Stimulated activated naive CD4-positive, alpha-beta T cell (primary cell): Measurements from ENCODE around the gene TMEM219.

Experiments used
- DNase-seq, 6 experiments: peaks; one replicate each; lab custom pipeline; 2025; lab: John Stamatoyannopoulos, UW

TMEM219 gene

GRCh38 chr16:29982560-29983419 lies 20.9 kb downstream of the TMEM219 start:
- DNase-seq, result no peak

- no peak for DNase-seq
These were observed 21.7 kb downstream of the TMEM219 start for GRCh38 chr16:29983420-29984136.

DNA sequence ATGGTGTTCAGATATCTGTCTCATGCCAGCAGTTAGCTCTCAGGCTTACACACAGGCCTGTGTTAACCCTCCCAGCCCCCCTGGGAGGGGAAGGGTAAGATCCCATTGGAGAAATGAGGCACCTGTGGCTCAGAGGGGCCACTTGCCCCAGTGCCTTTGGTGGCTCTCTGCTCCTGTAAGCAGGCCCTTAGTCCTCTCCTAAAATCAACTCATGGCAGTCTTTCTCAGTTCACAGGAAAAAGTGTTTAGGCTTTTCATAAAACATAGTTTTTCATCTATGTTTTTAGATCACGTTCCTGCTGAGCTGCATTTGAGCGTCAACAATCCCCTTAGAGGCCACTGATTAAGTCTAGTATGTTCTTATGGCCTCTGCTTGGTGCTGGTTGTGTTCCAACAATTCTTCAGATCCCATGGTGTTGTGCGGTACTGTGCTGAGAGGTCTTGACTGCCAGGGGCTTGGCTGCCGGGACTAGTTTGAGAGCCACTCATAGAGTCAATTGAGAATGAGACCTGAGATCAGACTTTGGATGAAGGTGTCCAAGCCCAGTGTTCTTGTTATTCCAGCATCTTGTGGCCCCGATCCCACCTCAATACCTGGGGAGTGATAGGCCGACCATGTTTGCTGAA lies 22.4 kb downstream of the TMEM219 start:
- DNase-seq, result no peak

GRCh38 chr16:29984764-29985147 lies 22.9 kb downstream of the TMEM219 start:
- DNase-seq, result no peak

DNA sequence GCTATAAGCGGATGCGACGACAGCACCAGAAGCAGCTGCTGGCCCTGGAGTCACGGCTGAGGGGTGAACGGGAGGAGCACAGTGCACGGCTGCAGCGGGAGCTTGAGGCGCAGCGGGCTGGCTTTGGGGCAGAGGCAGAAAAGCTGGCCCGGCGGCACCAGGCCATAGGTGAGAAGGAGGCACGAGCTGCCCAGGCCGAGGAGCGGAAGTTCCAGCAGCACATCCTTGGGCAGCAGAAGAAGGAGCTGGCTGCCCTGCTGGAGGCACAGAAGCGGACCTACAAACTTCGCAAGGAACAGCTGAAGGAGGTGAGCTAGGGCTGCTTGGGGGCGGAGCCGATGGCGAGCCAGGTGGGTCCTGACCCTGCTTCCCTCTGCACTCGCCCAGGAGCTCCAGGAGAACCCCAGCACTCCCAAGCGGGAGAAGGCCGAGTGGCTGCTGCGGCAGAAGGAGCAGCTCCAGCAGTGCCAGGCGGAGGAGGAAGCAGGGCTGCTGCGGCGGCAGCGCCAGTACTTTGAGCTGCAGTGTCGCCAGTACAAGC lies 23.5 kb downstream of the TMEM219 start:
- no peak for DNase-seq

- DNase-seq, result no peak
These were observed 24.4 kb downstream of the TMEM219 start for GRCh38 chr16:29986231-29986630.

DNA sequence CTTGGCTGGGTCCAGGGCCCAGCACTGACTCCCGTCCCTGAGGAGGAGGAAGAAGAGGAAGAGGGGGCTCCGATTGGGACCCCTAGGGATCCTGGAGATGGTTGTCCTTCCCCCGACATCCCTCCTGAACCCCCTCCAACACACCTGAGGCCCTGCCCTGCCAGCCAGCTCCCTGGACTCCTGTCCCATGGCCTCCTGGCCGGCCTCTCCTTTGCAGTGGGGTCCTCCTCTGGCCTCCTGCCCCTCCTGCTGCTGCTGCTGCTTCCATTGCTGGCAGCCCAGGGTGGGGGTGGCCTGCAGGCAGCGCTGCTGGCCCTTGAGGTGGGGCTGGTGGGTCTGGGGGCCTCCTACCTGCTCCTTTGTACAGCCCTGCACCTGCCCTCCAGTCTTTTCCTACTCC lies 25.1 kb downstream of the TMEM219 start:
- DNase-seq, result no peak

- no peak for DNase-seq
These were observed 25.6 kb downstream of the TMEM219 start for GRCh38 chr16:29987371-29988085.

GRCh38 chr16:29988346-29989075 lies 26.6 kb downstream of the TMEM219 start:
- no peak for DNase-seq

- no peak for DNase-seq
These were observed 27.4 kb downstream of the TMEM219 start for GRCh38 chr16:29989111-29989858.

- no peak for DNase-seq
These were observed 28.2 kb downstream of the TMEM219 start for GRCh38 chr16:29990034-29990433.

- no peak for DNase-seq
These were observed 29.1 kb downstream of the TMEM219 start for GRCh38 chr16:29990883-29991570.

DNA sequence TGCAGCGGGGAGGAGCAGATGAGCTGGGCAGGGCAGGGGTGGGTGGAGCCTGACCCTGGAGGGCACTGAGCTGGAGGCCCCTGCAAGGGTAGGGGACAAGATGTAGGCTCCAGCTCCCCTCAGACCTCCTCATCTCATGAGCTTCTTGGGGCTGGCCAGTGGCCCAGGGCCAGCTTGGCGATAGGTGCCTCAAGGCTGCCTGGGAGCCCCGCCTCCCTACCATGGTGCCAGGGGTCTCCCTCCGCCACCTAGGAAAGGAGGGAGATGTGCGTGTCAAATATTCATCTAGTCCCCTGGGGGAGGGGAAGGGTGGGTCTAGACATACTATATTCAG lies 29.7 kb downstream of the TMEM219 start:
- DNase-seq, result no peak

GRCh38 chr16:29992344-29992967 lies 30.6 kb downstream of the TMEM219 start:
- no peak for DNase-seq

- no peak for DNase-seq
These were observed 31.5 kb downstream of the TMEM219 start for GRCh38 chr16:29993191-29993902.

DNA sequence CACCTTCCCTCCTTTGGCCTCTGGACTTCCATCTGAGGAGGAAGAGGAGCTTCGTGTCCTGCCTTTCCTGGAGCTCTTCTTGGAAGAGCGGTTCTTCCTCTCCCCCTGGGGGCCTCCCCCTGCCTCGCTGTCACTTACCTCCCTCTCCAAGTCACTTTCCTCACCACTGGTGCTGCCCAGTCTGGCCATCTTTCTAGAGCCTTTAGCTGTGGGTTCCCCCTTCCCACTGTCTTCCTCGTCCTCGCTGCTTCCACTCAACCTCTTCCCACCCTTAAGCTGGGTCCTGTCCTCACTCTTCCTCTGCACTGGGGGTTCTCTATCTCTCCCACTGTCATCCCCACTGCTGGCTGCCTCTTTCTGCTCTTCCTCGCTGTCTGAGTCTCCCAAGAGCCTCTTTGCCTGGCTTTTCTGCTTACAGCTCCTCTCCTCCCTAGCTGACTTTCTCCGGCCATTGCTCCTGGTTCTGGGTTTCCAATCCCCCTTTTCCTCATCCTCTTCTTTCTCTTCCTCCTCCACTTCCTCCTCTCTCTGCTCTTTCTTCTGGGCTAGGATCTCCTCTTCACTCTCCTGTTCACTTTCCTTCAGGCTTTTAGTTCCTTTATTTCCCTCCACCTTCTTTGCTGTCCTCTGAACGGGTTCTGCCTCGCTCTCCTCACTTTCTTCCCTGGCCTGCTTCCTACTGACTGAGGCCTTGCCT lies 32.2 kb downstream of the TMEM219 start:
- no peak for DNase-seq

GRCh38 chr16:29994600-29995323 lies 32.9 kb downstream of the TMEM219 start:
- no peak for DNase-seq
